RCC 7860 (cell line): Measurements from ENCODE around the gene TTLL8.

Experiments
- DNase-seq: peaks from one replicate; pipeline ENCODE4 v3.0.0-alpha.2; 2015; ENCODE audit warnings: low spot score
- FAIRE-seq: peaks from 2 replicates; lab custom pipeline; 2012; peaks lifted over from hg19 to GRCh38; lab: Jason Lieb, UNC

TTLL8 gene

DNA sequence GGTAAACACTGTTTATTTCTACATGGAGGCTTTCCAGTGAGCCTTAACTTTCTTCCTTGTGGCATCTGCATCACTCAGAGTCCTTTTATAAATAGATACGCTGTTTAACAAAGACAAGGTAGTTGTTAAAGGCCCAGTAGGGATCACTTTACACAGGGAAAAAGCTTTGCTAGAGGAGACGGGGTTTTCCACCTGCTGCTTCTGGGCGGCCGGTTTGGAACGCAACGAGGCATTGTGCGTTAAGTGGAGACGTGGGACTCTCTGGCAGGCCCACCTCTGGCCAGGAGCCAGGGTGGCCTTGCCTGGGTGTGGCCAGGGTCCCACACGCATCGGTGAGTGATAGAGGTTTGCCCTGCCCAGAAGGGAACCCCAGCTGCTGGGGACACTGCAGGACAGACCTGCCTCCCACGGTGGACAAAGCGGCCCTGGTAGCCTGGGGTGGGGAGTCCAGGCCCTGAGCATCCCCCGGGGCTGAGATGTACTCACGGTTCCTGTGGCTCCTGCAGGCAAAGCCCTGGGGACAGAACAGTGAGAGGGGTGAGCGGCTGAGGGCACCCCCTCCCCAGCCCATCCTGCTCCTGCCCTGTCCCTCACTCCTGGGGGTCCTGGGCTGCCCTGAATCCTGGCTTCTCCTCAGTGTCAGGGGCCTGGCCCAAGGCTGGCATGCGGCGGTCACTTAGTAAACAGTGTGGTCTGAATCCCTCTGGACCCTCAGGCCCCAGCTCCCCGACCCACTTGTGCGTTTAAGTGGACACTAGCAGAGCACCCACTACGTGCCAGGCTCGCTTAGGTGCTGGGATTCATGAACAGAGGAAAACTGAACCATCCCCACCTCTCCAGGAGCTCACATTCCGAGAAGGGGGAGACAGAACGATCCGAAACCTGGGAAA, 49.7 kb downstream of the TTLL8 start:
- FAIRE-seq: no peak

DNA sequence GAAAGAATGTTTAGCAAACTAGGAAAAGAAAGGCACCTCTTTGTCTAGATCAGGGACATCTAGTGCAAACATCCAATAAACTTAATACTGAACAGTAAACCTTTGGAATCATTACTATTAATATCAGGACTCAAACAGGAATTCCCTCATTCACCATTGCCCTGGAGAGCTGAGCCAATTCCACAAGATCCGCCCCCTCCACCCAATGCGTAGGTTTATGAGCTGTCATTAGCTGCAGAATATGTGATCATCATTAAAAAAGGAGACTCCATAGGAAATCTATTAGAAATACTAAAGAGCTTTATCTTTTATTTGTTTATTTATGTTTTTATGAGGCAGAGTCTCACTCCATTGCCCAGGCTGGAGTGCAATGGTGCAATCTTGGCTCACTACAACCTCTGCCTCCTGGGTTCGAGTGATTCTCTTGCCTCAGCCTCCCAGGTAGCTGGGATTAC, 51.0 kb downstream of the TTLL8 start:
- FAIRE-seq: no peak
- DNase-seq: no peak

More for the DNA sequence above, 49.7 kb downstream of the TTLL8 start:
- DNase-seq: no peak

DNA sequence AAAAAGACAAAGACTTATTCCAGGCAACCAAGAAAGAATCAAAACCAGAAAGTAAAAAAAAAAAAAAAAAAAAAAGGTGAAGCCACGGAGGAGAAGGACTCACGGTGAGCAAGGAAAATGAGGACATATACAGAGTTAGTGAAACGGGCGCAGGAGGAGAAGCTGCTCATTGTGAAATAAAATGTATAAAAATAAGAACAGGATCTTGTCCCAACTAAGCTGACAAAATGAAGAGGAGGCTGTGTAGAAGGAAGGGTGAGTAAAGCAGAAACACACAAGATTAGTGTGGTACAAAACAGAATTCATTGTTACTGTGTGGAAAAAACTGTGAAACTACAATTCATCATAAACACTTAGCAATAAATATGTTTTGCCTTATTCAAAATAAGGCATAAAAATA, 53.2 kb downstream of the TTLL8 start:
- DNase-seq: no peak
- no peak for FAIRE-seq

GRCh38 chr22:50002791-50003190, 55.3 kb downstream of the TTLL8 start:
- no peak for FAIRE-seq
- DNase-seq: no peak

GRCh38 chr22:50001388-50002231, 56.5 kb downstream of the TTLL8 start:
- FAIRE-seq: no peak
- DNase-seq: no peak

GRCh38 chr22:50000587-50001387, 57.3 kb downstream of the TTLL8 start:
- FAIRE-seq: no peak

DNA sequence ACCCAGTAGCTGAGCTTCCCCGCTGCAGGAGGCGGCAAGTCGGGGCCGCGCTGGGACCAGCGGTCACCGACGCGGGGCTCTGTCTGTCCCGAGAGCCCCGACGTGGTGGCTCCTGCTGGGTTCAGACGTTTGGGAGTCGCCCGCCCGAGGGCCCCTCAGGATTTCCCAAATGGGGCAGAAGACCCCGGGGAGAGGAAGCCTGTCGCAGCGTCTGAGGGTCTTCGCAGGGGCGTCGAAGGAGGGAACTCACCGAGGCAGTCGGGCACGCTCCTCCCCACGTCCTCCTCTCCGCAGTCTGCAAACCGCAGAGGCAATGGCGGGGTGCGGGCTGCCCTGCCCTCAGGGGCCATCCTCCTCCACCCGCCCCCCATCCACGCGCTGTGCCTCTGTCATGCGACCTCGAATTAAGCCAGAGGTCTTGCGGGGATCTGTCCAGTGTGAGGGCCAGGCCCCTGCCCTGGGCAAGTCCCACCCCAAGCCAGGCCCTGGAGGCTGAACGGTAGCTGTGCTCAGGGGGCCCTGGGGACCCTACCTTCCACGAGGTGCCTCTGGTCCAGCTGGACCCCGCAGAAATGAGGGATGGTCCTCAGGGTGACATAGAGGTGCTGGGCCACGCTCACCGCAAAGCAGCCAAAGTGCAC, 58.0 kb downstream of the TTLL8 start:
- no peak for FAIRE-seq
- no peak for DNase-seq

More at GRCh38 chr22:50000587-50001387, 57.3 kb downstream of the TTLL8 start:
- no peak for DNase-seq

GRCh38 chr22:49999063-49999945, 58.8 kb downstream of the TTLL8 start:
- no peak for DNase-seq
- FAIRE-seq: no peak

DNA sequence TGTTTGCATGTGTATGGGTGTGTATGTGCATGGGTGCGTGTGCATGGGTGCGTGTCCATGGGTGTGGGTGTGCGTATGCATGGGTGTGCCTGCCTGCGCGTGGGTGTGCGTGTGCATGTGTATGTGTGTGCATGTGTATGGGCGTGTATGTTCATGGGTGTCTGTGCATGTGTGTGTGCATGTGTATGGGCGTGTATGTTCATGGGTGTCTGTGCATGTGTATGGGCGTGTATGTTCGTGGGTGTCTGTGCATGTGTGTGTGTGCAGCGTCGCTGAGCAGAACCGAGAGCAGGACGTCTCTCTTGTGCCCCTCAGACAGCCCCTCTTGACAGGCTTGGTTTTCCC, 59.4 kb downstream of the TTLL8 start:
- no peak for FAIRE-seq
- DNase-seq: no peak

GRCh38 chr22:49997932-49998717, 60.0 kb downstream of the TTLL8 start:
- FAIRE-seq (no peak), DNase-seq (no peak)

DNA sequence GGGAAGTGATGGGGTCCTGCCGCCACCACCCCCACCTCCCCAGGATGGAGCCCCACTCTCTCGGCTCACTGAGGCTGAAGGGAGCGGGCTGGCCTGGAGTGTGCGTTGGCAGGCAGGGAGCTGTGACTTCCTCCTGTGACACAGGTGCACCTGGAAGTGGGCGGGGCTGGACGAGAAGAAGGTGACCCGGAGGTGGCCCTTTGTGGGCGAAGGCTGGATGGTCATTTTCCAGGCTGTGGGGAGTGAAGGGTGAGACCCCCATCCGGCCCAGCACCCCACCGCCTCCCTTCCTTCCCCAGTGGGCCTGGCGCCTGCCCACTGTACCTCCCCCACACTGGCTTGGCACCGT, 60.9 kb downstream of the TTLL8 start:
- FAIRE-seq (no peak), DNase-seq (no peak)

- FAIRE-seq: no peak
- DNase-seq: no peak
Observed at GRCh38 chr22:49996518-49997250, 61.4 kb downstream of the TTLL8 start.

DNA sequence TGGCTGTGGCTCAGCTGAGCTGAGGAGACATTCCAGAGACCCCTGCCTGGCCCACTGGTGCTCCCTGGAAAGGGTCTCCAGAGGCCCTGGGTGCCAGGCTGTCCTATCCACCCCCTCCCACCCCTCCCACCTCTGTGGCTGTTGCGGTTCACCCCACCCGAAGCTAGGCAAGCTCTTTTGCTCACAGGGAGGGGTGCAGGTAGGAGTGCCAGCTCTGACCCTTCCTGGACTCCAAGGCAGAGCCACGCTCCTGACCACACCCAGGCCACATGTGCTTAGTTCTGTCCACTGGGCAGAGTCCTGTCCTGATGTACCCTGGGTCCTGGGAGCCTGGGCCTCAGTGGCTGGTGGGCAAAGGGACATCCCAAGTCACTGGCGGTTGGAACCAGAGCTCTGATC, 62.0 kb downstream of the TTLL8 start:
- FAIRE-seq: no peak
- DNase-seq: no peak

DNA sequence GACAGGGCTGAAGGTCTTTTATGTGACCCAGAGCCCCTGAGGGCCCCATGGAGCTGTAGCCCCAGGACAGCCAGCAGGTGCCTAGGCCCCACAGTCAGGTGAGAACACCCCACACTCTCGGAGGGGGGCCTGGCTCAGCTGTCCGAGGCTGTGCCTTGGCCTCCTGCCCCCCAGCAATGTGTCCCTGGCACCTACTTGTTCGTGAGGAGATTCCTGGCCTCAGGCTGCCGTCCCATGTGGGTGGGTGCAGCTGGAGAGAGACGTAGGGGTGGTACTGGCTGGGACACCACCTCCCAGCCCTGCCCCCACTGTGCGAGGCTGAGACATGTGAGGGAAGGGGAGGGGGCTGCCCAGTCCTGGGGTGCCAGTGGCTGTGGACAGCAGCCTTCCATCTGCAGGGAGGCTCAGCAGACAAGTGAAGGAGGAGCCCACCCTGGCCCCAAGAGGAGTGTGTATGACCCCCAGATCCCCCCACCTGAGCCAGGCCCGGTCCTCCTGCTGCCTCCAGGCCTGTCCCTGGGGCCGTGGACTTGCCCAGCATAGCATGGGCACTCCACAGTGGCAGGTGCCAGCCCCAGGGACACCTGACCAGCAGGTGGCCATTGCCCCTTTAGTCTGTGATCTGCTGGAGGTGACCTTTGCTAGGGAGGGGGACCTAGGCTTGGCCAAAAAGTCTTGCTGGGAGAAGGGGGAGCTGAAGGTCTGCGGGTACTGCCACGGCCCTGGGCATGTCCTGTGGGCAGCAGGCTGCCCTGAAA, 62.6 kb downstream of the TTLL8 start:
- DNase-seq: no peak
- no peak for FAIRE-seq

- FAIRE-seq (no peak), DNase-seq (no peak)
Observed at GRCh38 chr22:49995041-49995360, 63.1 kb downstream of the TTLL8 start.

DNA sequence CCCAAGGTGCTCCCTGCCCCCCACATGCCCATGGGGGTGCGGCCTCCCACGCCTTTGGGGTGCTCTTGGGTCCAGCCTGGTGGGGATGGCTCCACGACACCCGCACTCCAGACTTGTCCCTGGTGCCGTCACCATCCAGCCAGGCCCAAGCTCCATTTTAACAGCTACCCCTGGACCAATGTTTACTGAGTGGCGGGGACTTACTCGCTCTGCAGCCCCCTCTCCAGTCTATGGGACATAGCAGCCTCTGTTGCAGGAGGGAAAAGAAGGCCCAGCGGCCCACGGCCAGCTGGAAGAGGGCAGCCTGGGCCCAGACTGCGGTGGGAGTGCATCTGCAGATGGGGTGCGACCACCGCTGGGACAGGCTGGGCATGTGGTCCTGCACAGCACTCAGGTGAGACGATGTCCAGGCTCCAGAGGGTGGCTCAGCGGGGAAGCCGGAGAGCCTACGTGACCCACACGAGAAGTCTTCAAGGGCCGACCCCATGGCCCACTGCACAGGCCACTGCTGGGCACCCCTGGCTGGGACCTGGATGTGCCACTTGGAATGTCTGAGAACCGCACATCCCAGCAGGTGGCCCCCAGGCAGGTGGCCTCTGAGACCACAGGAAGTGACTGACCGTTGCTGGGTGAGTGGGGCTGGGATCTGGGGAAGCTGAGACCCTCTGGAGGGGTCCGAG, 63.6 kb downstream of the TTLL8 start:
- DNase-seq (no peak), FAIRE-seq (no peak)
